MM.1S (cell line): ENCODE measurements around the gene BRS3.

ENCODE experiments used
- DNase-seq: peaks from one replicate; pipeline ENCODE4 v3.0.0-alpha.2; 2015
- H2AFZ ChIP-seq: fragments of 300-600 bp; sonication (generic); 2 replicates; pipeline ENCODE4 v1.6.0; 2016; ENCODE audit warnings: antibody characterized with exemption, low read length
- H3F3A ChIP-seq: fragments of 300-600 bp; sonication (generic); 2 replicates; pipeline ENCODE4 v1.6.1; 2016; ENCODE audit warnings: mild to moderate bottlenecking, antibody characterized with exemption, low read length, moderate library complexity, mixed read lengths; ENCODE audit not compliant: insufficient read depth
- H3K27ac ChIP-seq: fragments of 300-600 bp; sonication (generic); 2 replicates; pipeline ENCODE4 v1.5.1; 2016; ENCODE audit warnings: mild to moderate bottlenecking, low read length
- H3K27me3 ChIP-seq: fragments of 300-600 bp; sonication (generic); replicated peaks from 2 replicates; pipeline ENCODE4 v1.6.0; 2016; ENCODE audit warnings: low read length; ENCODE audit not compliant: insufficient read depth
- H3K36me3 ChIP-seq: fragments of 300-600 bp; sonication (generic); replicated peaks from 2 replicates; pipeline ENCODE4 v1.6.1; 2016; ENCODE audit warnings: mild to moderate bottlenecking, low read length, mixed read lengths; ENCODE audit not compliant: insufficient read depth
- H3K4me1 ChIP-seq: fragments of 300-600 bp; sonication (generic); 2 replicates; pipeline ENCODE4 v1.6.1; 2016; ENCODE audit warnings: low read length, mixed read lengths
- H3K4me2 ChIP-seq: fragments of 300-600 bp; sonication (generic); 2 replicates; pipeline ENCODE4 v1.6.0; 2016; ENCODE audit warnings: low read depth, low read length
- H3K4me3 ChIP-seq: fragments of 300-600 bp; sonication (generic); 2 replicates; pipeline ENCODE4 v1.5.1; 2016; ENCODE audit warnings: low read length, mixed read lengths
- H3K79me2 ChIP-seq: fragments of 300-600 bp; sonication (generic); 2 replicates; pipeline ENCODE4 v1.6.1; 2016; ENCODE audit warnings: mixed run types, low read length, mixed read lengths
- H3K9ac ChIP-seq: fragments of 300-600 bp; sonication (generic); 2 replicates; pipeline ENCODE4 v1.6.1; 2016; ENCODE audit warnings: low read length, mixed read lengths
- H3K9me2 ChIP-seq: fragments of 300-600 bp; sonication (generic); replicated peaks from 2 replicates; pipeline ENCODE4 v1.6.1; 2016; ENCODE audit warnings: mild to moderate bottlenecking, low read length, mixed read lengths; ENCODE audit not compliant: insufficient read depth
- H3K9me3 ChIP-seq: fragments of 300-600 bp; sonication (generic); replicated peaks from 2 replicates; pipeline ENCODE4 v1.6.1; 2016; ENCODE audit warnings: mild to moderate bottlenecking, low read length, mixed read lengths; ENCODE audit not compliant: insufficient read depth
- H4K20me1 ChIP-seq: fragments of 300-600 bp; sonication (generic); 2 replicates; pipeline ENCODE4 v1.6.1; 2016; ENCODE audit warnings: mild to moderate bottlenecking, low read length, moderate library complexity, mixed read lengths; ENCODE audit not compliant: insufficient read depth
- CTCF ChIP-seq: fragments of 300-600 bp; sonication (generic); IDR thresholded peaks from 2 replicates; pipeline ENCODE4 v1.5.1; 2016; ENCODE audit warnings: antibody characterized with exemption, low read length, mixed read lengths
- EZH2 ChIP-seq: fragments of 300-600 bp; sonication (generic); optimal IDR thresholded peaks from 2 replicates; pipeline ENCODE3; 2017; ENCODE audit warnings: low read depth, mild to moderate bottlenecking, antibody characterized with exemption, low read length, mixed read lengths
- EZH2phosphoT487 ChIP-seq: fragments of 300-600 bp; sonication (generic); IDR thresholded peaks from 2 replicates; pipeline ENCODE4 v1.6.1; 2018; ENCODE audit warnings: antibody characterized with exemption, low read length

BRS3 gene

DNA sequence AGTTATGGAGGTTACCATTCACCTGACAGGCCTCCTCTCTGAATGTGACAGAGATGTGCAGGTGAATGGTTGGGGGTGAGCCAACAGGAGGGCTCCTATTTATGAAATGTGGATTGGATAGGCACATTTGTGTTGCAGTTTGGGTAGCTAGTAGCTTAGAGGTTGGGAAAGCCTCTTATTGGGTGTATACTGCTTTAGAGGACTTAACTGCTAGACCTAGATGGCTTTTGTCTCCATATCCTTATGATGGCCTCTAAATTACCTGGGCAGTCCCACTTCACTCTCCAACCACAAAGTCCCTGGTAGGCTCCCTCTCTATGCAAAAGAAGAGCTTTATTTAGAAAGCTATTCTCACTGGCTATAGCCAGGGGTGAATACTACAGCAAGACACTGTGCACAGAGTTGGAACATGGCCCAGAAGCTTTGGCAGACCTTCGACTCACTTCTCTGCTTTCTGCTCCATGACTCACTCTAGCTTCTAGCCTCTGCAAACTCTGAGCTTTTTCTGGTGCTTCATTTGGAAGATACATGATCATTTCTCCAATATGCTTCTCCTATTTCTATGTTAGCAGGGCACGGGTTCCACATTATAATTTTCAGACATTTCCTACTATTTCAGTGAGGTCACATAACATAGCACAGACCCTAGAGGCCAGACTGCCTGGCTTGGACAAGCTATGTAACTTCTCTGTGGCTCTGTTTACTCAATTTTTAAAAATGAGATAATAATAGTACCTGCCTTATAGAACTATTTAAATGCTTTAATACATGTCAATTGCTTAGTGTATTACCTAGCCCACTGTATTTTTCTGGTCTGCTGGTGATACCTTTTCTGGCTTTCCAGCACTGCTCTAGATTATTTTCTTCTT is 38.2 kb downstream of the BRS3 start:
- no peaks in the 10 kb centered on the region for H3K27me3 ChIP-seq
- no peak overlapping the region for H3K4me2 ChIP-seq
- no peak overlapping the region for H3K27ac ChIP-seq
- no peaks in the 10 kb centered on the region for H4K20me1 ChIP-seq
- no peaks in the 10 kb centered on the region for H3K79me2 ChIP-seq
- no peaks in the 10 kb centered on the region for H3K9me2 ChIP-seq
- H3K4me1 ChIP-seq = peaks cover 3% of the 10 kb centered on the region; the same call in 1 of the 2 replicates
- no peaks in the 10 kb centered on the region for H3K36me3 ChIP-seq
- H3K9ac ChIP-seq = no peak overlapping the region
- H3F3A ChIP-seq = no peaks in the 10 kb centered on the region
- H3K4me3 ChIP-seq = no peak overlapping the region
- DNase-seq = no peak
- no peak overlapping the region for H2AFZ ChIP-seq
- no peak for TF ChIP-seq EZH2phosphoT487
- no peak for TF ChIP-seq CTCF
- no peak for TF ChIP-seq EZH2
- no peaks in the 10 kb centered on the region for H3K9me3 ChIP-seq

DNA sequence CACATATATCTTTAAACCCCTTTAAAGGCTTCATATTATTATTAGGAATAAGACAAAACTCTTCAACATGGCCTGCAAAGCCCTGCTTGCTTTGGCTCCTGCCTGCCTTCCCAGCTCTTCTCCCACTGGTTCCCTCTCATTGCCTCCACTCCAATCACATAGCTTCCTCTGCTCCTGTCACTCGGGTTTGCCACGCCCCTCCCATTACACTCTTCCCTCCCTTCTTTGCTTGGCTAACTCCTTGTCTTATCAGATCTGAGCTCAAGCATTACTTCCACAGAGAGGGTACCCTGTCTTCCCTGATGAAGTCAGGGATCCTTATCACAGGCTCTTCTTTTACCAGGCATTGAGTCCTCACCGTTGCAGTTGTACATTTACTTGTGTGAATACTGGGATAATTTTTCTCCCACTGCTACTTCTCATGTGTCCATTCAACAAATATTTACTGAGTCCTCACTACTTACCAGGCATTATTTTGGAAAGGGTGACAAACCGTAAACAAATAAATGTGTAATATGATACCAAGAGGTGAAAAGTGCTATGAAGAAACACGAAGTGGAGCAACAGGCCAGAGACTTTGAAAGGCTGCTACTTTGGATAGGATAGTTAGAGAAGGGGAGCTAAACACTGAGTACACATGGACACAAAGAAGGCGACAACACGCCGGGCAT is 41.0 kb downstream of the BRS3 start:
- Histone ChIP-seq H3K9ac (no peak overlapping the region), H3K79me2 (no peaks in the 10 kb centered on the region), H3K4me3 (no peak overlapping the region), H3K27me3 (no peaks in the 10 kb centered on the region), H3K4me2 (no peak overlapping the region), H3K9me2 (no peaks in the 10 kb centered on the region), H3K36me3 (no peaks in the 10 kb centered on the region), H3K27ac (no peak overlapping the region), H3K9me3 (no peaks in the 10 kb centered on the region), H2AFZ (no peak overlapping the region), H4K20me1 (no peaks in the 10 kb centered on the region), H3F3A (no peaks in the 10 kb centered on the region), H3K4me1 (no peaks in the 10 kb centered on the region)
- TF ChIP-seq EZH2 = no peak
- TF ChIP-seq EZH2phosphoT487 = no peak
- TF ChIP-seq CTCF = no peak
- DNase-seq = no peak

DNA sequence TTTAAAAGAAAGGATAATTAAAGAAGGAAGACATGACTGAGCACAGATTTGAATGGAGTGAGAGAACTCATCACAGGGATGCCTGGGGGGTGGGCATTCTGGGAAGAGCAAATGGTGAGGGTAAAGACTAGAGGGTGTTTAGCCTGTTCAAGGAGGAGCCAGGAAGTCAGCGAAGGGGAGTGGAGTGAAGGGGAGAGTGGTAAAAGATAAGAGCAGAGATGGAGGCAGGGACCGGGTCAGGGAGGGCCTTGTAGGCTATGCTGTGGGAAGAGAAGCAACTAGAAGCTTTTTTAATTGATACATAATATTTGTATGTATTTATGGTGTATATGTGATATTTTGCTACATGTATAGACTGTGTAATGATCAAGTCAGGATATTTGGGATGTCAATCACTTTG is 42.0 kb downstream of the BRS3 start:
- H2AFZ ChIP-seq = no peak overlapping the region
- H3K79me2 ChIP-seq = no peaks in the 10 kb centered on the region
- no peaks in the 10 kb centered on the region for H3K36me3 ChIP-seq
- no peaks in the 10 kb centered on the region for H3K9me3 ChIP-seq
- H4K20me1 ChIP-seq = no peaks in the 10 kb centered on the region
- H3K4me1 ChIP-seq = no peaks in the 10 kb centered on the region
- no peak overlapping the region for H3K27ac ChIP-seq
- TF ChIP-seq CTCF = no peak
- TF ChIP-seq EZH2 = no peak
- no peak for TF ChIP-seq EZH2phosphoT487
- no peak for DNase-seq
- no peaks in the 10 kb centered on the region for H3F3A ChIP-seq
- no peak overlapping the region for H3K4me2 ChIP-seq
- H3K27me3 ChIP-seq = no peaks in the 10 kb centered on the region
- H3K4me3 ChIP-seq = no peak overlapping the region
- H3K9ac ChIP-seq = no peak overlapping the region
- H3K9me2 ChIP-seq = no peaks in the 10 kb centered on the region
